Stimulated activated CD8-positive, alpha-beta memory T cell treated with anti-CD3 and anti-CD28 coated beads, Interleukin-7, amount 100 ng/mL, for 4 hours (primary cell): Measurements from ENCODE around the gene KCND2.
"Not testable (repeated sequence)": the region's sequence is repeated elsewhere in the genome, so short reads cannot be mapped to it uniquely, and the experiment has no call there.

Experiments
- DNase-seq, 2 donors: peaks; one replicate each; pipeline ENCODE4 v3.0.0-alpha.2; 2020; ENCODE audit warnings: low read depth in 2 of 2

KCND2 gene

GRCh38 chr7:120272701-120273475 is at the start of gene KCND2:
KCND2 (plus strand) TSS chr7:120273175.
- DNase-seq = no peak

DNA sequence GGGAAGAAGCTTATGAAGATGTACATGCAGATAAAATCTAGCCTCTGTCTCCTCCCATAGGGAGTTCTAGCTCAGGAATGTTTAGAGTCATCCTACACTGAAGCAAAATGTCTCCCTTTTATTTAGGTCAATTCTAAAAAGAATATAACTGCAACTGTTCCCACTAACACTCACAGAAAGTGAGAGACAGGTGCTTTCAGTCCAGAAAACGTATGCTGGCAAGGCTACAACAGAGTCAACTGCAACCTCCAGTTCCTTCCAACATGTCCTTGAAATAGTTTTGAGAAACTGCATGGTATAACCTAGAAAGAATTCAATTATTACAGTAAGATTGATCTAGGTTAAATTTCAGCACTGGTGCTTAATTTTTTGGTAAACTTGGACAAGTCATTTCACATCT is 46.8 kb upstream of the KCND2 start:
- no peak for DNase-seq

DNA sequence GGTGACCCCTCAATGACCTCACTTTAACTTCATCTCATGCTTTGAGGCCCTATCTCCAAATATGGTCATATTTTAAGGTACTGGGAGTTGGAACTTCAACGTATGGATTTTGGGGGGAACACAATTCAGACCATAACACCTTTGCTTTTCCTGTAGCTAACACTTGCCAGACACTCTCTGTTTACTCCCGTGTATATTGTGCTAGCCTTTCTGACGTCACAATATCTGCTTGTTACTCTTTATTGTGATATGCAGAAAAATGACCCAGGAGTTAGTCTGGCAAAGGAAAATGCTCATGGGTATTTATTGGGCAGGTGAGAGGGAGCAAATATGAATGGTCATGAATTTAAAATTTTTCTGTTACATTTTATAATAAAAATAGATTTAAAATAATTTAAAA is 45.7 kb upstream of the KCND2 start:
- DNase-seq = no peak

DNA sequence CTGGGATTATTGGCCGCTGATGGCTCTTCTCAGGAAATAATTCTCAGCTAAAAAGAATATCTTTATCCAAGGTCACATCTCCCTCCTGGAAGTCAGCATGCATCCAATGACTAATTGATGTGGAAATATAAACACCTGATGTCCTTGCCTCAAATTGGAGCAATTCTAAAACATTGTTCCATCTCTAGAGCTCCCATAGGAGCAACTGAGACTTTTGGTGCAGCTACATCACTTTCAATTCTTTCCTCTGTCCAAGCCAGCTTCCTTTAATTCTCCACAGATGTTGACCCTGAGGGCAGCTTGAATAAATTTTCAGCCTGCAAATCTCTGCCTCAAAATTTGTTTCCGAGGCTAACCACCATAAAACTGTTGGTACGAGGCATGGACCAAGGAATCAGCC is 43.9 kb upstream of the KCND2 start:
- DNase-seq = no peak

DNA sequence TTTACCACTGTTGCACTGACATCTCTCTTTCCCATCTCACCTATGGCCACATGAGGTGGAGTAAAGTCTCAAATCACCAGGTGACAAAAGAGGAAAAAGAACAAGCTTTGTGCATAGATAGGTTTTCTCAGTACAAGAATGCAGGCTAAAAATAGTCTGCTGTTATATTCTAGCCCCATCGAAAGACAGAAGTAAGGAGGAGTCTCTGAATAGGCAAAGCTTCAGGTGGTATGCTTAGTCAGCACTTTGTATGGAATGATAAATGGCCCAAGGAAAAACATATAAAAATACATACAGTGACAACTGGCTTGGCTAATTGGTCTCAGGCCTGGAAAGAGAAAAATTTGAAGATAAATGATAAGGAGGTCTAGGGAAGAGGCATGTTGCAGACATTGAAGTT is 39.6 kb upstream of the KCND2 start:
- DNase-seq = no peak

- not testable (repeated sequence) for DNase-seq
Measured at GRCh38 chr7:120240350-120240749, 32.6 kb upstream of the KCND2 start.

GRCh38 chr7:120241973-120242372 is 31.0 kb upstream of the KCND2 start:
- no peak for DNase-seq

DNA sequence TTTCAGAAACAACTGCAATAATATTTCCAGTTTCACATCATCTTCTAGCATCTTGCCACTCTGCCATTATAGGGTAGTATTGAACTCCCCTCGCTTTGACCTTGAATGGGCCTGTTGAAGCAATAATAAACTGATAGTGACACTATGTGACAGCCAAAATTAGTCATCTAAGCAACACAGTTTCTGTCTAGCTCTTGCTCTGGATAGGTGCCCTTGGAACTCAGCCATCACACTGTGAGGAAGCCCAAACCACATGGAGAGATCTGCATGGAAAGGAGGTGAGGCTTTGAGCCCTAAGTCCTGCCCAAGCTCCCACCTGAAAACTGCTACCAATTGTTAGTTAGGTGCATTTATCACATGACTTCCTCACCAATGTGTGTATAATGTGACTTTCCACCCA is 18.1 kb upstream of the KCND2 start:
- no peak for DNase-seq

- DNase-seq = no peak
Measured at GRCh38 chr7:120256344-120257070, 16.5 kb upstream of the KCND2 start.

DNA sequence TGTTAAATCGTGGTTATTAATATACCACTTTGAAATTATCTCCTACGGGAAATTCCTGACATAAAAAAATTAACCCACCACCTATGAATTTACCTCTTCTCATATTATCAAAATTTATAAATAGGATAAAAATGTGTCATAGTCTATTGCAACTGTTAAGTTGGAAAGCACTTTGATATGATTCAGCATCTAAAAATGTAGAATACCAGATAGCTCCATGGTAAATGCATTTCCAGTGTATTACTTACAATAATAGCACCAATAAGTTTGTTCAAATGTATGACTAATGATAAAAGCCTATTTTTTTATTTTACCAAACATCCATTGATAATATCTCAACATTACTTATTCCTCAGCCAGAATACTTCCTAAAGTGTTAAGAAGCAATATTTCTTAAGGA is 13.6 kb upstream of the KCND2 start:
- no peak for DNase-seq

GRCh38 chr7:120260111-120260510 is 12.9 kb upstream of the KCND2 start:
- DNase-seq = no peak

DNA sequence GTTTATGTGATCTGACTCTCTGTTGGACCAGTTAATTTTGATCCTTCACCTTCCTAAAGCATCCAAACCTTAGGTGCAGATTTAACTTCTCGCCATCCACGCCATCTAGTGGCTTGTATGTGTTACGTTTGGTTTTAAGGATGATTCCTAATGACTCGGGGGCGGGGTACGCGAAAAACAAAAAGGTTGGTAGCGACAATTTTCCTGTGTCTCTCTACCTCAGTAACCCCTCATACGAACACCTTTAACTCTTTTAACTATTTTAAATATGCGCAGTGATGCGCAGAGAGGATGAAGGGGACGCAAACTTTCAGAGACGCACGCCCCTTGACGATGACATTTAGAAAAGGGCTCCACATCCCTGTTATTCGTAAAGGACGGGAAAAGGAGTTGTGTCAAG is 714 bp upstream of the KCND2 start:
- DNase-seq = no peak

DNA sequence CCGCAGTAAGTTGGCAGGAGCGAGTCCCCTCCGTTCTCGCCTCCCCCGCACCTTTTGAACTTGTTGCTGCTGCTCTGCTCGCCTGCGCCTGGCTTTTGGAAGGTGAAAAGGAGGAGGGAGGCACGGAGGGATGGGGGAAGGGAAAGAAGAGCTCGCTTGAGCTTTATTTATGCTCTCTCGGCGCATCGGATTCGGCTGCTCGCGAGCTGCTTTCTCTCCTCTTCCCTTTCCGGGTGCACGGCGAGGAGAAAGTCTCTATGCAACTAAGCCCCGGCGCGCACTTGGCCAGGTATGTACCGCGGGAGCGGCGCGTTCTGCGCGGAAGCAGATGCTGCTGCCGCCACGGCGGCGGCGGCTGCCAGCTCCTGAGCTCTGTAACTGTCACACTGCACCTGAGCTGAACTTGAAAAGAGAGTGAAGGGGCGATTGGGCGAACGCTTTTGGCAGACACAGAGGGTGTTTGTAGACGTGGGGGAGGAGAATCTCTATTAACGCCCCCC is 551 bp downstream of the KCND2 start:
- no peak for DNase-seq

GRCh38 chr7:120274482-120274881 is 1.5 kb downstream of the KCND2 start:
- DNase-seq = no peak

DNA sequence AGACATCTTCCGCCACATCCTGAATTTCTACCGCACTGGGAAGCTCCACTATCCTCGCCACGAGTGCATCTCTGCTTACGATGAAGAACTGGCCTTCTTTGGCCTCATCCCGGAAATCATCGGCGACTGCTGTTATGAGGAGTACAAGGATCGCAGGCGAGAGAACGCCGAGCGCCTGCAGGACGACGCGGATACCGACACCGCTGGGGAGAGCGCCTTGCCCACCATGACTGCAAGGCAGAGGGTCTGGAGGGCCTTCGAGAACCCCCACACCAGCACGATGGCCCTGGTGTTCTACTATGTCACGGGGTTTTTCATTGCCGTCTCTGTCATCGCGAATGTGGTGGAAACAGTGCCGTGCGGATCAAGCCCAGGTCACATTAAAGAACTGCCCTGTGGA is 1.9 kb downstream of the KCND2 start:
- no peak for DNase-seq

- no peak for DNase-seq
Measured at GRCh38 chr7:120276720-120277119, 3.7 kb downstream of the KCND2 start.

DNA sequence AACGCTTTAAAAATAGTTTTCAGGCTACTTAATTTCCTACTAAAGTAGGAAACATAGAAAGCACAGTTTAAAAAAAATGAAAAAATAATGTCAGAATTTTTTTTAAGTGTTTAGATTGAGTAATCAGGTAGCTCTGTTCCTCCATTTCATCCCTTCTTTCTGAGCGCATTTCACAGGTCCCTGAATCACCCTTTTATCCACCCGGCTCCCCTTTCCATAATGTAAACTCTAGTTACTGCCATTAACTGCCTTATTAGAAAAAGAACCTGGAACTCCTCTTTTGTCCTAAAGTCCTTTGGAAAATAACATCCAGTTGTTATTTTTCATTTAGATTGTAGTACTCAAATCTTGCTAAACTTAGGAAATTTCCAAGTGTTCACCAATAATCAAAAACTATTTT is 5.8 kb downstream of the KCND2 start:
- no peak for DNase-seq

DNA sequence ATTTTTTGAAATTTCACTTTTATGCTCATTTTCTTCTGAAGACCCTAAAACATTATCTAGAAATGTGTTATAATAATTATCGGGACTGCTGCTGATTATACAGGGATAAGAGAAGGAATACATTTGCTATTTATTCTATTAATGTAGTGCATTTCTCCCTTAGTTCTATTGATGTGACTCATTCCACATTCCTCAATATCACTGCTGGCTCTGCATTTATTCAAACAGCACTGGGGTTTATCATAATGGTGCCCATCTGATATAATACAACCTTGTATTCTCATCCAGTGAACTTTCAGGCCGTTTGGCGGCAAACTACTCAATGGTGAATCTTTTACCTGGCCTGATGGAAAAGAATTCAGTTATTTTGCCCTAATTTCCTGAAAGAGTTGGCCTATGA is 7.8 kb downstream of the KCND2 start:
- no peak for DNase-seq

DNA sequence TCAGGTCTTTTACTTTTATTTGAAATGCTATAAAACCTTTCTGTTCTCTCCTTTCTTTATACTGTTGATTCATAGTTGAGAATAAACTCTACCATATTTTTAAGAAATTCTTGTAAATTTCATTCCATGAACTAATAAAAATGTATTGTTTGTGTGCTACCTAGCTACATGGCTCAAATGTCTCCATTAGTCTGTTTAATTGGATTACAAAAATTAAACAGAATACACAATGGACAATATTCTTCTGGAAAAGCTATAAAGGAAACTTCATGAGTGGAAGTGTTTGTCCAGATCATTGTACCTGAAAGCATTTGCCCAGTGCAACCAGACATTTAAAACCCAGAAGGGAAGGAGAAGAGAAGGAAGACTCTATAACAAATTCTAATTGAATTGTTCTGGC is 20.1 kb downstream of the KCND2 start:
- DNase-seq = no peak

DNA sequence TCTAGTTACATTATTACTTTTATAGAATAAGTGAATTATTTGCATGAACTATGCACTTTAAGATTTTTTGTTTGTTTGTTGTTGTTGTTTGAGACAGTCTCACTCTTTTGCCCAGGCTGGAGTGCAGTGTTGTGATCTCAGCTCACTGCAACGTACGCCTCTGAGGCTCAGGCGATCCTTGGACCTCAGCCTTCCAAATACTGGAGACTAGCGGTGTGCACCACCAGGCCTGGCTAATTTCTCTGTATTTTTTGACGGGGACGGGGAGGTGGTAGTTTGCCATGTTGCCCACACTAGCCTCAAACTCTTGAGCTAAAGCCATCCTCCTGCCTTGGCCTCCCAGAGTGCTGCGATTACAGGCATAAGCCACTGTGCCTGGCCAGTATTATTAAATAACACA is 29.2 kb downstream of the KCND2 start:
- no peak for DNase-seq

GRCh38 chr7:120303105-120303504 is 30.1 kb downstream of the KCND2 start:
- DNase-seq = no peak

DNA sequence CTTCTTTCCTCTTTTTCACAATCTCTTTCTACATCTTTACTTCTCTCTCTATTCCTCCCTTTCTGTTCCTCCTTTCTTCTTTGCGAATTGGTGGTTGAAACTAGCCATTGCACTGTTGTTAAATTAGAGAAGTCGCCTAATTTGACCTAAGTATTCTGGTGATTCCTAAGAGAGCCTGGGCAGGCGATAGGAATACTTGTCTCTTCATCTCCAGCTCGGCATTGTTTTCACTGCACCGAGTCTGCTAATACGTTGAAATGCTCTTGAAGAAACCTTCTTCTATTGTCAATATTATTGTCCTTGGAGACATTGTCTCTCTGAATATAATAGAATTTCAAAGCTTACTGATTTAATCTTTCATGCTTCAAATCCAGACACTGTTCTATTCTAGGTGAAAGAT is 31.7 kb downstream of the KCND2 start:
- DNase-seq = no peak

GRCh38 chr7:120307991-120308545 is 35.1 kb downstream of the KCND2 start:
- no peak for DNase-seq
